Effector memory CD4-positive, alpha-beta T cell (primary cell): Measurements from ENCODE around the gene GNAQ.

Source experiments
- DNase-seq, 3 donors: peaks; one replicate each; pipeline ENCODE4 v3.0.0-alpha.2; 2020
- H3K27ac ChIP-seq: 2 replicates; pipeline ENCODE4 v1.7.0; 2013; ENCODE audit warnings: mild to moderate bottlenecking, low read length, moderate library complexity; ENCODE audit not compliant: insufficient read depth, poor library complexity, severe bottlenecking
- H3K27me3 ChIP-seq: replicated peaks from 2 replicates; pipeline ENCODE4 v1.7.0; 2013; ENCODE audit warnings: mild to moderate bottlenecking, low read length; ENCODE audit not compliant: insufficient read depth, control insufficient read depth, poor library complexity, severe bottlenecking
- H3K36me3 ChIP-seq: 2 replicates; pipeline ENCODE4 v1.7.0; 2013; ENCODE audit warnings: mild to moderate bottlenecking, low read length, moderate library complexity; ENCODE audit not compliant: control insufficient read depth, insufficient read depth
- H3K4me1 ChIP-seq: 2 replicates; pipeline ENCODE4 v1.7.0; 2013; ENCODE audit warnings: low read length, mild to moderate bottlenecking; ENCODE audit not compliant: control insufficient read depth, insufficient read depth, poor library complexity, severe bottlenecking
- H3K4me3 ChIP-seq: 2 replicates; pipeline ENCODE4 v1.7.0; 2013; ENCODE audit warnings: low read length, low read depth, mild to moderate bottlenecking; ENCODE audit not compliant: insufficient read depth, poor library complexity, severe bottlenecking
- H3K9me3 ChIP-seq: 2 replicates; pipeline ENCODE4 v1.7.0; 2013; ENCODE audit warnings: mild to moderate bottlenecking, low read length, moderate library complexity; ENCODE audit not compliant: control insufficient read depth

The GNAQ gene

GRCh38 chr9:78005231-78006002, 26.2 kb downstream of the GNAQ start:
- Histone ChIP-seq H3K4me3 (no peak overlapping the region), H3K9me3 (no peaks in the 10 kb centered on the region), H3K27ac (no peak overlapping the region), H3K4me1 (peaks cover 5% of the 10 kb centered on the region), H3K27me3 (no peaks in the 10 kb centered on the region), H3K36me3 (no peaks in the 10 kb centered on the region)
- no peak for DNase-seq

- no peaks in the 10 kb centered on the region for H3K4me1 ChIP-seq
Observed at GRCh38 chr9:78004478-78005229, 27.0 kb downstream of the GNAQ start.

DNA sequence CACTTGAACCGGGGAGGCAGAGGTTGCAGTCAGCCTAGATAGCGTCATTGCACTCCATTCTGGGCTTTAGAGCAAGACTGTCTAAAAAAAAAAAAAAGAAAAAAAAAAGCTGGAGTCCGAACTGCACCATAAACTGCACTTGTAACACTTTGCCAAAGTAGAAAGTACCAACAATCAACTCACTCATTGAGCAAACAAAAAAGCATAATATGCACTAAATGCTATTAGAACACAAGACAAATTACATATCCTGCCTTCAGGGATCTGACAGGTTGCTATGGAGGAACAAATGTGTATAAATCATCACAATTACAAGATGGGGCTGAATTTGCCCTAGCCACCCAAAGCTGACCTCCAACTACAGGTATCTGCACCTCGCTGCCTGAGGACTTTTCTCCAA, 27.9 kb downstream of the GNAQ start:
- Histone ChIP-seq H3K9me3 (no peaks in the 10 kb centered on the region), H3K4me3 (no peak overlapping the region), H3K27ac (no peak overlapping the region), H3K27me3 (no peaks in the 10 kb centered on the region), H3K36me3 (no peaks in the 10 kb centered on the region), H3K4me1 (no peaks in the 10 kb centered on the region)
- no peak for DNase-seq

More at GRCh38 chr9:78004478-78005229, 27.0 kb downstream of the GNAQ start:
- Histone ChIP-seq H3K4me3 (no peak overlapping the region), H3K36me3 (no peaks in the 10 kb centered on the region), H3K27me3 (no peaks in the 10 kb centered on the region), H3K27ac (no peak overlapping the region), H3K9me3 (no peaks in the 10 kb centered on the region)
- DNase-seq: no peak

DNA sequence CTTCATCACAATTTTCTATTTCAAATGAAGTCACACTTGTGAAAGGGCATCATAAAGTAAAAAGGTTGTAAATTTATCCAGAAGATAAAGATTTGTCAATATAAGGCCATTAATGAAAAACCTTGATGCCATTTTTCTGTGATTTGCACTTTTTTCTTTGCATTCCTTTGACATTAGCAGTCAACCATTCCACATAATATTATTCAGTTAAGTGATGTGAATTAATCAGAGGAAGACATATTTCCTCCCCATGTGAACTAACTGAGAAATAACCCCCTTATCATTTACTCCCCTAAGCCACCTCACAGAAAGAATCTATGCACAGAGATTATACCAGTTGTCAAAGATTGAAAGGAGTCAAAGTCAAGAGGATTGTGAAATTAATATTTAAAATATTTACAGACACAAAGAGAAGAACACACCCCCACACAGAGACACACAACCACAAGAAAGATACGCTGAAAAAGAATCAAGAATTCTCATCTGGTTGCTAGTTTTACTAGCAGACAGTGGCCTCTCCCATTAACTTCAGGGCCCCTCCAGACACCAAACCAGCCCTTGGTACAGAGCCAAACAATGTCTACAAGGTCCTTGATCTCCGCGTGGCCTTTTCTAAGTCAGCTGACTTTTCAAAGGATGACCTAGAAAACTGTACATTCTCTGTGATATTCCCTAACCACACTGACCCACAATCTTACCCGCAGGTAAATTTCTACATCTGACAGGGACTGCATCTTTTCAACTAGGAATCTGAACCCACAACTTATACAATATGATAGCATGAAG, 29.5 kb downstream of the GNAQ start:
- DNase-seq: no peak
- Histone ChIP-seq H3K4me3 (no peak overlapping the region), H3K27me3 (no peaks in the 10 kb centered on the region), H3K4me1 (no peaks in the 10 kb centered on the region), H3K36me3 (no peaks in the 10 kb centered on the region), H3K9me3 (no peaks in the 10 kb centered on the region), H3K27ac (no peak overlapping the region)

GRCh38 chr9:78000221-78000620, 31.4 kb downstream of the GNAQ start:
- H3K27ac ChIP-seq: no peak overlapping the region

DNA sequence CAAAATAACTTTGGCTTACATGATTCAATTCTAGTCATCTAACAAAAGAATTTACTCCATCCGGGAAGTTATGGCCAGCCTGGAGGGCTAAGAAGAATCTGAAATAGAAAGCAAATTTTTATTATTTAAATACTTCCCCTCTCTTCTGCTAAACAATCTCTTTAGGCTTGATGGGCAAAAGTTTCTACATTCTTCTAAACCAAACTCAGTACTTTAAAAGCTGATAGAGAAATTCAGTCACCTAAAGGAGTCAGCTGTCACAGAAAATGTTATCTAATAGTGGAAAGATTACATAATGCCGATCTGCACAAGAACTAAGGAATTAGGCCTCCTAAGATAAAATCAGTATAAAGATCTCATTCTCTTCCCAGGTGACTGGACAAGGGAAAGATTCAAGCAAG, 32.4 kb downstream of the GNAQ start:
- no peaks in the 10 kb centered on the region for H3K27me3 ChIP-seq
- no peaks in the 10 kb centered on the region for H3K9me3 ChIP-seq
- H3K36me3 ChIP-seq: no peaks in the 10 kb centered on the region
- H3K4me3 ChIP-seq: no peak overlapping the region
- H3K27ac ChIP-seq: no peak overlapping the region
- no peaks in the 10 kb centered on the region for H3K4me1 ChIP-seq
- DNase-seq: no peak

More at GRCh38 chr9:78000221-78000620, 31.4 kb downstream of the GNAQ start:
- no peaks in the 10 kb centered on the region for H3K27me3 ChIP-seq
- H3K36me3 ChIP-seq: no peaks in the 10 kb centered on the region
- DNase-seq: no peak
- no peak overlapping the region for H3K4me3 ChIP-seq
- H3K4me1 ChIP-seq: no peaks in the 10 kb centered on the region
- H3K9me3 ChIP-seq: no peaks in the 10 kb centered on the region

GRCh38 chr9:77997611-77998284, 33.9 kb downstream of the GNAQ start:
- Histone ChIP-seq H3K27ac (no peak overlapping the region), H3K4me1 (no peaks in the 10 kb centered on the region), H3K36me3 (no peaks in the 10 kb centered on the region), H3K27me3 (no peaks in the 10 kb centered on the region), H3K9me3 (no peaks in the 10 kb centered on the region), H3K4me3 (no peak overlapping the region)
- DNase-seq: no peak

GRCh38 chr9:77996696-77997095, 34.9 kb downstream of the GNAQ start:
- Histone ChIP-seq H3K27ac (no peak overlapping the region), H3K36me3 (no peaks in the 10 kb centered on the region), H3K27me3 (no peaks in the 10 kb centered on the region), H3K4me3 (no peak overlapping the region), H3K9me3 (no peaks in the 10 kb centered on the region), H3K4me1 (no peaks in the 10 kb centered on the region)
- no peak for DNase-seq

- Histone ChIP-seq H3K36me3 (no peaks in the 10 kb centered on the region), H3K27me3 (no peaks in the 10 kb centered on the region), H3K27ac (no peak overlapping the region), H3K4me1 (peaks cover 3% of the 10 kb centered on the region), H3K4me3 (no peak overlapping the region), H3K9me3 (no peaks in the 10 kb centered on the region)
- no peak for DNase-seq
Observed at GRCh38 chr9:77991191-77991590, 40.4 kb downstream of the GNAQ start.
